Cardiac fibroblast (primary cell): Measurements from ENCODE around the gene RNF186.

Experiments used
- DNase-seq, 2 donors: peaks; one replicate each; pipeline versions ENCODE4 v3.0.0 to v3.0.0-alpha.2; 2010; ENCODE audit warnings: low read depth in 2 of 2
- H3K4me3 ChIP-seq, 2 donors: replicated peaks in 1 of 2; 1 replicate in 1 of 2; 2 replicates in 1 of 2; pipeline ENCODE4 v1.5.1; 2011; ENCODE audit warnings: low read depth in 2 of 2, low read length in 2 of 2, mild to moderate bottlenecking in 2 of 2, moderate library complexity in 1 of 2
- CTCF ChIP-seq: IDR thresholded peaks from one replicate; pipeline ENCODE4 v1.5.1; 2011; ENCODE audit warnings: low read depth, mild to moderate bottlenecking, low read length, inconsistent platforms

Gene RNF186

GRCh38 chr1:19780267-19780877 lies 34.7 kb downstream of the RNF186 start:
- no peak for DNase-seq
- TF ChIP-seq CTCF, result no peak
- H3K4me3 ChIP-seq, result no peak overlapping the region

GRCh38 chr1:19776933-19777332 lies 38.1 kb downstream of the RNF186 start:
- no peak overlapping the region for H3K4me3 ChIP-seq
- no peak for TF ChIP-seq CTCF
- DNase-seq, result no peak

GRCh38 chr1:19776287-19776686 lies 38.8 kb downstream of the RNF186 start:
- no peak overlapping the region for H3K4me3 ChIP-seq
- no peak for DNase-seq
- no peak for TF ChIP-seq CTCF

GRCh38 chr1:19775831-19776230 lies 39.3 kb downstream of the RNF186 start:
- H3K4me3 ChIP-seq, result no peak overlapping the region
- DNase-seq, result no peak
- no peak for TF ChIP-seq CTCF

GRCh38 chr1:19775317-19775716 lies 39.8 kb downstream of the RNF186 start:
- no peak for TF ChIP-seq CTCF
- H3K4me3 ChIP-seq, result no peak overlapping the region
- peak in 1 of 2 donors; percentile 14 for DNase-seq

GRCh38 chr1:19774180-19774785 lies 40.8 kb downstream of the RNF186 start:
- TF ChIP-seq CTCF, result no peak
- H3K4me3 ChIP-seq, result no peak overlapping the region
- DNase-seq, result no peak

- TF ChIP-seq CTCF, result no peak
- H3K4me3 ChIP-seq, result no peak overlapping the region
- DNase-seq, result no peak
Measured at GRCh38 chr1:19773485-19773884, 41.6 kb downstream of the RNF186 start.
